ENCODE measurements around the gene HS1BP3.

Gene HS1BP3

GRCh38 chr2:20684581-20685063 is 33.7 kb upstream of the HS1BP3 start:
- H3K9me2 ChIP-seq (replicated peaks; ENCODE audit: insufficient read depth, low read length) = no peaks in the 10 kb centered on the region
- H3K9ac ChIP-seq (ENCODE audit: low read length) = no peak overlapping the region
- TF ChIP-seq EZH2phosphoT487 (conservative IDR thresholded peaks at IDR 0.05; ENCODE audit: low read length) = no peak
- TF ChIP-seq CTCF (IDR thresholded peaks at IDR 0.05; ENCODE audit: insufficient read depth, low read length, poor library complexity, severe bottlenecking) = no peak
- H3K4me2 ChIP-seq (ENCODE audit: low read depth, low read length, poor library complexity, severe bottlenecking) = no peak overlapping the region
- no peaks in the 10 kb centered on the region for H3K36me3 ChIP-seq (ENCODE audit: low read length)
- no peaks in the 10 kb centered on the region for H3F3A ChIP-seq (ENCODE audit: insufficient read depth)
- no peaks in the 10 kb centered on the region for H4K20me1 ChIP-seq (ENCODE audit: low read depth, low read length)
- H3K27me3 ChIP-seq (ENCODE audit: low read length) = no peaks in the 10 kb centered on the region
- no peaks in the 10 kb centered on the region for H3K9me3 ChIP-seq (ENCODE audit: insufficient read depth, low read length)
- no peak overlapping the region for H2AFZ ChIP-seq (ENCODE audit: low read depth, low read length, severe bottlenecking)
- no peak overlapping the region for H3K27ac ChIP-seq (ENCODE audit: low read depth, low read length)
- H3K4me3 ChIP-seq (ENCODE audit: insufficient read depth, low read length, poor library complexity, severe bottlenecking) = no peak overlapping the region
- H3K79me2 ChIP-seq (ENCODE audit: insufficient read depth, low read length) = no peaks in the 10 kb centered on the region

- Histone ChIP-seq H3F3A (ENCODE audit: insufficient read depth) (peaks cover 4% of the 10 kb centered on the region), H2AFZ (ENCODE audit: low read depth, low read length, severe bottlenecking) (no peak overlapping the region), H3K27ac (ENCODE audit: low read depth, low read length) (no peak overlapping the region), H3K4me3 (ENCODE audit: insufficient read depth, low read length, poor library complexity, severe bottlenecking) (no peak overlapping the region), H3K27me3 (ENCODE audit: low read length) (no peaks in the 10 kb centered on the region), H3K9me3 (ENCODE audit: insufficient read depth, low read length) (no peaks in the 10 kb centered on the region), H3K79me2 (ENCODE audit: insufficient read depth, low read length) (no peaks in the 10 kb centered on the region), H3K36me3 (ENCODE audit: low read length) (no peaks in the 10 kb centered on the region), H3K9me2 (replicated peaks; ENCODE audit: insufficient read depth, low read length) (no peaks in the 10 kb centered on the region), H3K4me2 (ENCODE audit: low read depth, low read length, poor library complexity, severe bottlenecking) (no peak overlapping the region), H3K9ac (ENCODE audit: low read length) (no peak overlapping the region), H4K20me1 (ENCODE audit: low read depth, low read length) (no peaks in the 10 kb centered on the region)
- TF ChIP-seq EZH2phosphoT487 (conservative IDR thresholded peaks at IDR 0.05; ENCODE audit: low read length) (no peak), CTCF (IDR thresholded peaks at IDR 0.05; ENCODE audit: insufficient read depth, low read length, poor library complexity, severe bottlenecking) (no peak)
Observed at GRCh38 chr2:20682167-20682920, 31.4 kb upstream of the HS1BP3 start.

- Histone ChIP-seq H3K79me2 (ENCODE audit: insufficient read depth, low read length) (no peaks in the 10 kb centered on the region), H3K9ac (ENCODE audit: low read length) (no peak overlapping the region), H3K27ac (ENCODE audit: low read depth, low read length) (no peak overlapping the region), H3K27me3 (ENCODE audit: low read length) (no peaks in the 10 kb centered on the region), H2AFZ (ENCODE audit: low read depth, low read length, severe bottlenecking) (no peak overlapping the region), H3K9me2 (replicated peaks; ENCODE audit: insufficient read depth, low read length) (no peaks in the 10 kb centered on the region), H3K4me2 (ENCODE audit: low read depth, low read length, poor library complexity, severe bottlenecking) (no peak overlapping the region), H3K4me3 (ENCODE audit: insufficient read depth, low read length, poor library complexity, severe bottlenecking) (no peak overlapping the region), H4K20me1 (ENCODE audit: low read depth, low read length) (no peaks in the 10 kb centered on the region), H3K9me3 (ENCODE audit: insufficient read depth, low read length) (no peaks in the 10 kb centered on the region), H3K36me3 (ENCODE audit: low read length) (no peaks in the 10 kb centered on the region), H3F3A (ENCODE audit: insufficient read depth) (peaks cover 17% of the 10 kb centered on the region)
- TF ChIP-seq EZH2phosphoT487 (conservative IDR thresholded peaks at IDR 0.05; ENCODE audit: low read length) (no peak), CTCF (IDR thresholded peaks at IDR 0.05; ENCODE audit: insufficient read depth, low read length, poor library complexity, severe bottlenecking) (no peak)
Observed at GRCh38 chr2:20680744-20681375, 30.0 kb upstream of the HS1BP3 start.
